Ishikawa (cell line): ENCODE results near the gene ATP2A2.

Source experiments
- CEBPB ChIP-seq: IDR thresholded peaks from 2 replicates; pipeline ENCODE4 v1.6.1; 2012
- CREB1 ChIP-seq: IDR thresholded peaks from 2 replicates; pipeline ENCODE4 v1.6.1; 2012; ENCODE audit warnings: low read depth
- EGR1 ChIP-seq: IDR thresholded peaks from 2 replicates; pipeline ENCODE4 v1.6.1; 2012
- EP300 ChIP-seq: IDR thresholded peaks from 2 replicates; pipeline ENCODE4 v1.6.1; 2012; ENCODE audit warnings: borderline replicate concordance
- FOXM1 ChIP-seq: IDR thresholded peaks from 2 replicates; pipeline ENCODE4 v1.6.1; 2012; ENCODE audit warnings: low read depth, borderline replicate concordance
- MAX ChIP-seq: IDR thresholded peaks from 2 replicates; pipeline ENCODE4 v1.6.1; 2012
- NFIC ChIP-seq: IDR thresholded peaks from 2 replicates; pipeline ENCODE4 v1.6.1; 2012
- RAD21 ChIP-seq: IDR thresholded peaks from 2 replicates; pipeline ENCODE4 v1.6.1; 2012; ENCODE audit warnings: low read depth
- REST ChIP-seq: IDR thresholded peaks from 2 replicates; pipeline ENCODE4 v1.6.1; 2012; ENCODE audit warnings: low read depth, mild to moderate bottlenecking
- TAF1 ChIP-seq: IDR thresholded peaks from 2 replicates; pipeline ENCODE4 v1.6.1; 2012; ENCODE audit warnings: low read depth, mild to moderate bottlenecking
- TCF12 ChIP-seq: IDR thresholded peaks from 2 replicates; pipeline ENCODE4 v1.6.1; 2012; ENCODE audit warnings: low read depth
- TEAD4 ChIP-seq: IDR thresholded peaks from 2 replicates; pipeline ENCODE4 v1.6.1; 2012

DNA sequence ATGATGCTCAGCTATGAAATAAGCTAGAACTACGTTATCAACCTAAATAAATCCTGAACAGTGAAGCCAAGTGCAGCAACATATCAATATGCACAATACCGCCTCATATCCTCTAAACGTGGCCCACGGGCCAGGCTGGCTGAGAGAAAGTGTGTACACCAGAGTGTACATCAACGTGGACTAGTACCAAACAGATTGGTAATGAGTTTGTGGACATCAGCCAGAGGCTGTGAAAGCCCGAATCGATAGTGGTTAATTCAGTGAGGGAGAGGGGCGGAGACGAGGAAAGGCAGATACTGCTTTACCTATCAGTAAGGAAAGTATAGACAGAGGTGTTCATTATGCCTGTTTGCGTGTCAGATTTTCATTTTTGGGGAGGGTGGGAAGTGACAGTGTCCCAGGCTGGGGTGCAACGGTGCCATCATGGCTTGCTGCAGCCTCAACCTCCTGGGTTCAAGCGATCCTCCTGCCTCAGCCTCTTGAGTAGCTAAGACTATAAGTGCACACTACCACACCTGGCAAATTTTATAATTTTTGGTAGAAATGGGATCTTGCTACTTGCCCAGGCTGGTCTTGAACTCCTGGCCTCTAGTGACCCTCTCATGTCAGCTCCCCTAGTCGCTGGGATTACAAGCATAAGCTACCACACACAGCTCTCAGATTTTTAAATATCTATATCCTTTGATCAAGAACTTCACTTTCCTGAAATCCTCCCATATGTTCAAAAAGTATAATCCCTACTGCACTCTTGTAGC lies 72.3 kb downstream of the ATP2A2 start:
- TF ChIP-seq TAF1 (no peak), REST (no peak), TCF12 (no peak), CREB1 (no peak), MAX (no peak), NFIC (no peak), EP300 (no peak), TEAD4 (no peak), FOXM1 (no peak), EGR1 (no peak), RAD21 (no peak), CEBPB (no peak)
